Natural killer cell (primary cell): ENCODE measurements around the gene POLD4. TPM values are rescaled to one million over a fixed set of nuclear protein-coding genes. Genes with fewer than 3 reads are reported as not detected.

Experiments
- ATAC-seq, 3 donors: fragments of 150-1000 bp in 2 of 3; fragments of 200-7000 bp in 1 of 3; cut with Tn5 transposase; 1 replicate in 1 of 3; 2 replicates in 2 of 3; pipeline ENCODE4 v1.10.0; 2021; ENCODE audit warnings: mild to moderate bottlenecking in 2 of 3, moderate library complexity in 2 of 3
- DNase-seq, 2 donors: peaks; one replicate each; pipeline versions ENCODE4 v3.0.0 to v3.0.0-alpha.2; 2013 to 2021; ENCODE audit warnings: mixed read lengths in 1 of 2
- H3K27ac ChIP-seq: one replicate; pipeline ENCODE4 v1.5.1; 2013; ENCODE audit warnings: mild to moderate bottlenecking, low read length
- H3K27me3 ChIP-seq: one replicate; pipeline ENCODE4 v1.6.1; 2013; ENCODE audit warnings: low read length; ENCODE audit not compliant: control insufficient read depth, insufficient read depth
- H3K36me3 ChIP-seq: one replicate; pipeline ENCODE4 v1.6.1; 2013; ENCODE audit warnings: low read length; ENCODE audit not compliant: control insufficient read depth, insufficient read depth
- H3K4me1 ChIP-seq: one replicate; pipeline ENCODE4 v1.6.1; 2013; ENCODE audit warnings: low read length; ENCODE audit not compliant: control insufficient read depth, insufficient read depth
- H3K4me3 ChIP-seq: one replicate; pipeline ENCODE4 v1.5.1; 2013; ENCODE audit warnings: low read length
- H3K9me3 ChIP-seq: one replicate; pipeline ENCODE4 v1.6.1; 2013; ENCODE audit warnings: low read length; ENCODE audit not compliant: control insufficient read depth, insufficient read depth
- H3K27ac Mint-ChIP-seq, 2 donors: one replicate each; pipeline ENCODE4 v1.8.0; 2022; ENCODE audit warnings: mild to moderate bottlenecking in 2 of 2, mixed read lengths in 2 of 2, moderate library complexity in 1 of 2
- H3K27me3 Mint-ChIP-seq, 2 donors: one replicate each; pipeline ENCODE4 v1.8.0; 2022; ENCODE audit warnings: low read depth in 2 of 2, mixed read lengths in 2 of 2
- H3K36me3 Mint-ChIP-seq: one replicate; pipeline ENCODE4 v1.8.0; 2022; ENCODE audit warnings: mixed read lengths
- H3K4me1 Mint-ChIP-seq, 2 donors: one replicate each; pipeline ENCODE4 v1.8.0; 2022; ENCODE audit warnings: mixed read lengths in 2 of 2
- H3K4me3 Mint-ChIP-seq: one replicate; pipeline ENCODE4 v1.8.0; 2022; ENCODE audit warnings: mild to moderate bottlenecking, moderate library complexity, mixed read lengths
- H3K9me3 Mint-ChIP-seq, 2 donors: one replicate each; pipeline ENCODE4 v1.8.0; 2022; ENCODE audit warnings: mixed read lengths in 2 of 2
- CTCF ChIP-seq: fragments of 200-600 bp; IDR thresholded peaks from one replicate; pipeline ENCODE4 v1.8.0; 2022; ENCODE audit warnings: antibody characterized with exemption
- WGBS: methylation state at CpG from one replicate; pipeline ENCODE4 v1.1.7; 2013; ENCODE audit warnings: missing lambda C conversion rate; ENCODE audit not compliant: insufficient coverage; 5-methylcytosine and 5-hydroxymethylcytosine counted together
- intact Hi-C: fragments of 100-400 bp; cut with micrococcal nuclease; formaldehyde crosslinking; loops from one replicate; pipeline ENCODE4 v1.14.2; 2022
- total RNA-seq, 4 donors: library from RNA; stranded (reverse); fragments of 120-200 nt in 1 of 4; gene quantifications; one replicate each; pipeline versions ENCODE4 v1.2.3 to v1.2.4, GENCODE V29; 2013 to 2022

POLD4 gene
- total RNA-seq, 3 donors from 2014 or later (not counting 1 experiment from before 2014, with no cell fraction given), result 45.8 to 63.7 (median 60.5) TPM

GRCh38 chr11:67372993-67373647 is 19.8 kb upstream of the POLD4 start, which contains the start of gene CLCF1:
TSS of gene CLCF1 (minus strand) at chr11:67373598. CDS start at chr11:67373539, 59 bp downstream.
- no peaks in the 10 kb centered on the region for H3K9me3 Mint-ChIP-seq
- Histone ChIP-seq H3K36me3 (no peaks in the 10 kb centered on the region), H3K27ac (peak within 1 kb of the TSS; percentile 43), H3K27me3 (peaks cover 3% of the 10 kb centered on the region), H3K4me1 (peaks cover 57% of the 10 kb centered on the region), H3K4me3 (peak within 1 kb of the TSS; percentile 41), H3K9me3 (no peaks in the 10 kb centered on the region)
- TF ChIP-seq CTCF, result no peak
- peak; percentile 55 to 58 for DNase-seq
- ATAC-seq, result peak; percentile 32 to 45 (median 42)
- WGBS, result under 1% methylated on average over 76 of the region's 76 CpGs
- intact Hi-C loops, result loop anchor here (5.0 kb wide), 2 partner anchors 86 to 106 kb away; partner anchors contain the start of genes ANKRD13D and GRK2
- H3K4me1 Mint-ChIP-seq, result peaks cover 44 to 54% of the 10 kb centered on the region in 2 donors
- peak within 1 kb of the TSS; percentile 97 for H3K4me3 Mint-ChIP-seq
- H3K36me3 Mint-ChIP-seq, result no peaks in the 10 kb centered on the region
- peak within 1 kb of the TSS; percentile 88 to 89 for H3K27ac Mint-ChIP-seq
- H3K27me3 Mint-ChIP-seq, result no peaks in the 10 kb centered on the region

GRCh38 chr11:67372321-67372992 is 19.1 kb upstream of the POLD4 start:
- intact Hi-C loops, result loop anchor here (5.0 kb wide), 2 partner anchors 85 to 105 kb away; partner anchors contain the start of genes ANKRD13D and GRK2
- TF ChIP-seq CTCF, result no peak
- ATAC-seq (no peak), DNase-seq (no peak)
- H3K9me3 Mint-ChIP-seq, result no peaks in the 10 kb centered on the region
- WGBS, result under 1% methylated on average over 78 of the region's 78 CpGs
- Histone ChIP-seq H3K27me3 (peaks cover 3% of the 10 kb centered on the region), H3K4me3 (peak overlapping the region; percentile 38), H3K4me1 (peaks cover 64% of the 10 kb centered on the region), H3K27ac (no peak overlapping the region), H3K9me3 (no peaks in the 10 kb centered on the region), H3K36me3 (no peaks in the 10 kb centered on the region)
- peaks cover 50 to 61% of the 10 kb centered on the region in 2 donors for H3K4me1 Mint-ChIP-seq
- H3K27me3 Mint-ChIP-seq, result peaks cover 0 to 6% of the 10 kb centered on the region in 2 donors
- peak overlapping the region; percentile 37 for H3K4me3 Mint-ChIP-seq
- H3K27ac Mint-ChIP-seq, result peak overlapping the region in 1 of 2 donors; percentile 89
- no peaks in the 10 kb centered on the region for H3K36me3 Mint-ChIP-seq

GRCh38 chr11:67371911-67372320 is 18.6 kb upstream of the POLD4 start:
- Mint-ChIP-seq H3K4me1 (peaks cover 50 to 64% of the 10 kb centered on the region in 2 donors), H3K9me3 (no peaks in the 10 kb centered on the region), H3K27me3 (peaks cover 0 to 6% of the 10 kb centered on the region in 2 donors), H3K27ac (peak overlapping the region; percentile 68 to 70), H3K4me3 (peak overlapping the region; percentile 90), H3K36me3 (no peaks in the 10 kb centered on the region)
- DNase-seq (peak in 1 of 2 donors; percentile 49), ATAC-seq (no peak)
- WGBS, result 18% methylated on average over 12 of the region's 16 CpGs
- Histone ChIP-seq H3K4me3 (peak overlapping the region; percentile 38), H3K36me3 (no peaks in the 10 kb centered on the region), H3K27me3 (peaks cover 3% of the 10 kb centered on the region), H3K4me1 (peaks cover 69% of the 10 kb centered on the region), H3K27ac (no peak overlapping the region), H3K9me3 (no peaks in the 10 kb centered on the region)
- intact Hi-C loops, result loop anchor here (5.0 kb wide), 2 partner anchors 85 to 105 kb away; partner anchors contain the start of genes ANKRD13D and GRK2
- TF ChIP-seq CTCF, result no peak
